ENCODE measurements around the gene CFAP20DC.

DNA sequence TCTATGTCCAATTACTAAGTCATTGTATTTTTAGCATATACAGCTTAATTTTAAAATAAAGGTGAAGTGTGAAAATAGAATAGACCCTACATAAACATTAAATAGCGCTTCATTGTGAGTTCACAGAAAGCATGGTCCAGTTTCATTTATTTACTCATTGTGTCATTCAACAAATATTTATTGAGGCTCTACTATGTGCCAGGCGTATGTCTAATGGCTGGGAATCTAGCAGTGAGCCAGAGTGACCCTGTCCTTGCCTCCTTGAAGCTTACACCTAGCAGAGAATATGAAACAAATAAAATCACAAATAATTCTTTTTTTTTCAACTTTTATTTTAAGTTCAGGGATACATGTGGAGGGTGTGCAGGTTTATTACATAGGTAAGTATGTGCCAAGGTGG, 161.7 kb downstream of the CFAP20DC start:
- TF ChIP-seq MYC (IDR thresholded peaks at IDR 0.05; ENCODE audit: low read depth, low read length) (no peak), CTCF (IDR thresholded peaks at IDR 0.05; ENCODE audit: low read depth, low read length) (no peak)
